NCI-H2029 treated with DMSO at 0.1 percent for 48 hours (cell line): ENCODE results near the gene STAT5A.
A peak's percentile ranks its signal among the peaks of the same experiment; 100 is the strongest.
"Not testable (repeated sequence)": the region's sequence is repeated elsewhere in the genome, so short reads cannot be mapped to it uniquely, and the experiment has no call there.

Experiments used
- DNase-seq: peaks from one replicate; lab custom pipeline; 2025; lab: John Stamatoyannopoulos, UW

Gene STAT5A

DNA sequence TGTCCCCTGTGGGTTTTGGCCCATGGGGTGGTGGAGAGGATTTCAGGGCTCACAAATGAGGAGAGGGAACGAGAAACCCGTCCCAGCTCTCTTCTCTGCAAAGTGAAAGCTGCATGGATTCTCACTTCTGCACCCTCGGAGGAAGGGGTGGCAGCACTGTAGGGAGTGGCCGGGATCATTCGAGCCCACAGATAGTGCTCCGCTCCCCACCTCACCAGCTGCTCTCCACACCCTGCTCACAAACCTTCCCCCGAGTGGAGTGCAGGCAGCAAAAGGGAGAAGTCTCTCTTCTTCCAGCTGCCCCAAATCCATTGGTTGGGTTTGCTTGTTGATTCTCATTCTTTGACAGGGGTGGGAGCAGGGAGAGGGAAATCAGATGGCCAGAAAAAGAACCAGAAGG lies 20.1 kb downstream of the STAT5A start:
- DNase-seq, result no peak

DNA sequence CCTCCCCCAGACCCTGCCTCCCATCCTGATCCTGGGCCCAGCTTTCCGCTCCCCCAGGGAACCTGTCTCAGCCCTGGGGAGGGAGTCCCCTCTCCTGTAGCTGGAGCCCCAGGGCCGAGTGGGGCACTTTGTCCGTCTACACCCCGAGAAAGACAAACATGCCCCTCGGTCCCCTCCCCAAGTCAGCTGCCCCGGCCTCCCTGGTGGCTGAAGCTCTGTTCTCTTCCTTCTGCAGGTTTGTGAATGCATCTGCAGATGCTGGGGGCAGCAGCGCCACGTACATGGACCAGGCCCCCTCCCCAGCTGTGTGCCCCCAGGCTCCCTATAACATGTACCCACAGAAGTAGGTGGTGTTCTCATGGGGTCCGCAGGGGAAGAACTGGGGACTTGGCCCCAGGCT lies 20.8 kb downstream of the STAT5A start:
- DNase-seq, result no peak

DNA sequence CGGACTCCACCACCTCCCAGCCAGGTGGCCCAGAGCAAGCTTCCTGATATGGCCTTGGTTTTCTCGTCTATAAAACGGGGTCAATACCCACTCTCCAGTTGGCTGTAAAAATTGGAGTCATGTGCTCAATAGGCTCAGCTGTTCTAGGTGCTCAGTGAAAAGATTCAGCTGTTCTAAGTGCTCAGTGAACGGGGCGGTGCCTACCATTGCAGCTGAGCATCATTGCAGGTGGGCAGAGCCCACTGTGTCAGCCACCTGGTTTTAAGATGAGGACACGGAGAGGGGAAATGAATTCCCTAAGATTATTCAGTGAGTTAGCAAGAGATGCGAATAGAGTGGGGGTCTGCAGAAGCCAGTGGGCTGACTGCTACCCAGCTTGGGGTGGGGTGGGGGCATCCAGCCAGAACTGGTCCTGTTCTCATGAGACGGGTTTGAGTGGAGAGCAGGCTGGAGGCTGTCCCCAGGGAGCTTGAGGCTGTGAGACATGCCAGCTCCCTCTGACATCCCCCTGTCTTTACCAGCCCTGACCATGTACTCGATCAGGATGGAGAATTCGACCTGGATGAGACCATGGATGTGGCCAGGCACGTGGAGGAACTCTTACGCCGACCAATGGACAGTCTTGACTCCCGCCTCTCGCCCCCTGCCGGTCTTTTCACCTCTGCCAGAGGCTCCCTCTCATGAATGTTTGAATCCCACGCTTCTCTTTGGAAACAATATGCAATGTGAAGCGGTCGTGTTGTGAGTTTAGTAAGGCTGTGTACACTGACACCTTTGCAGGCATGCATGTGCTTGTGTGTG lies 21.9 kb downstream of the STAT5A start:
- no peak for DNase-seq

DNA sequence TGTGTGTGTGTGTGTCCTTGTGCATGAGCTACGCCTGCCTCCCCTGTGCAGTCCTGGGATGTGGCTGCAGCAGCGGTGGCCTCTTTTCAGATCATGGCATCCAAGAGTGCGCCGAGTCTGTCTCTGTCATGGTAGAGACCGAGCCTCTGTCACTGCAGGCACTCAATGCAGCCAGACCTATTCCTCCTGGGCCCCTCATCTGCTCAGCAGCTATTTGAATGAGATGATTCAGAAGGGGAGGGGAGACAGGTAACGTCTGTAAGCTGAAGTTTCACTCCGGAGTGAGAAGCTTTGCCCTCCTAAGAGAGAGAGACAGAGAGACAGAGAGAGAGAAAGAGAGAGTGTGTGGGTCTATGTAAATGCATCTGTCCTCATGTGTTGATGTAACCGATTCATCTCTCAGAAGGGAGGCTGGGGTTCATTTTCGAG lies 22.5 kb downstream of the STAT5A start:
- no peak for DNase-seq

DNA sequence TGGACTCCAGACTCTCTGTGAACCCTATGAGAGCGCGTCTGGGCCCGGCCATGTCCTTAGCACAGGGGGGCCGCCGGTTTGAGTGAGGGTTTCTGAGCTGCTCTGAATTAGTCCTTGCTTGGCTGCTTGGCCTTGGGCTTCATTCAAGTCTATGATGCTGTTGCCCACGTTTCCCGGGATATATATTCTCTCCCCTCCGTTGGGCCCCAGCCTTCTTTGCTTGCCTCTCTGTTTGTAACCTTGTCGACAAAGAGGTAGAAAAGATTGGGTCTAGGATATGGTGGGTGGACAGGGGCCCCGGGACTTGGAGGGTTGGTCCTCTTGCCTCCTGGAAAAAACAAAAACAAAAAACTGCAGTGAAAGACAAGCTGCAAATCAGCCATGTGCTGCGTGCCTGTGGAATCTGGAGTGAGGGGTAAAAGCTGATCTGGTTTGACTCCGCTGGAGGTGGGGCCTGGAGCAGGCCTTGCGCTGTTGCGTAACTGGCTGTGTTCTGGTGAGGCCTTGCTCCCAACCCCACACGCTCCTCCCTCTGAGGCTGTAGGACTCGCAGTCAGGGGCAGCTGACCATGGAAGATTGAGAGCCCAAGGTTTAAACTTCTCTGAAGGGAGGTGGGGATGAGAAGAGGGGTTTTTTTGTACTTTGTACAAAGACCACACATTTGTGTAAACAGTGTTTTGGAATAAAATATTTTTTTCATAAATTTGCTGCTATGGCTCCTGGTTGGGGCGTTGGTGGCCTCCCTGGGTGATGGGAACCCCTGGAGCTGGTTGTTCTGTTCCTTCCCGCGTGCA lies 23.1 kb downstream of the STAT5A start:
- DNase-seq, result no peak

DNA sequence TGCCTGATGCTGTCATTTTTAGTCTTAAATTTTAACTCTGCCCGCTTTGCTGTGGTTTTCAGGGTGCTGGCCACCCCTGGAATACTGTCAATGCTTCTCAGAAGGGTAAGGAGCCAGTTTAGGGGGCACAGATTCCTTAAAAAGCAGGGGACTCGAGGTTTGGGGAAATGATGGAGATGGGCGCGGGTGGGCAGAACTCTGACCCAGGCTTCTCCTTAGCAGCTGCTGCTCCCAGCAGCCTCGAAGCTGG lies 23.7 kb downstream of the STAT5A start:
- DNase-seq, result no peak

DNA sequence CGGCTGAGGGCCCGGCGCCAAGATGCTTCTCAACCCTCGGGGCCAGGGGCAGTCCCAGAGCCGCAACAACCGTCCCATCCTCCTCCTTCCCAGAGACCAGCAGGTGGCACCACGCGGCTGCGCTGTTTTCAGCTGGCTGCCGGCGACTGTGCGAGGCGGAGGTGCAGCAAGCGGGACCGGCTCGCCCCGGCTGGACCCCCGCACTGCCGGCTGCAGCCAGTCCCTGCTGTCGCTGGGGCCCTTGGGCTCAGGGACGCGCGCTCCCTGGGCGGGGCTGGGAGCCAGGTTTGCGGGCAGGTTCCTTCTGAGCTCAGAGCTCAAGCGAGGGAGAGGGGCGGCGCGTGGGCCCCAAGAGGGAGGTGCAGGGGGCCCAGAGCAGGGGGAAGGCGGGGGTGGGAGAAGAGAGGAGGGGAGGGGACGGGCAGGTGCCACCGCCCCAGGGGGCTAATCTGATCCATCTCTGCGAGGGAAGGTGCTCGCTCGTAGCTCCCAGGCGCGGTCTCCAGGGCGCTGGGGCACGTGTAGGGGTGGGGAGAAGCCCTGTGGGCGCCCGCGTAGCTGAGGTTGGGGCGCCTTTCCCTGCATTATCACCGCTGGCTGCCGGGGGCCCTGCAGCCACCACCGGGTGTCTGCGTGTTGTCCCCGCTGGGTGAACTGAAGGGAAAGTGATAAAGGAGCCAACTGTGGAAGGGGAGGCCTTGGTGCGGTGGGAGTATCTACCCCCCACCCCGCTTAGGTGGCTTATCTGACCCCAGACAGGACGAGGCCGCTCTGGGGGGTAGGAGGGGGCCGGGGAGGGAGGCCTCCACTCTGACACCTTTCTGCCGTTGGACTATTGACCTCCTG lies 24.2 kb downstream of the STAT5A start:
- no peak for DNase-seq

DNA sequence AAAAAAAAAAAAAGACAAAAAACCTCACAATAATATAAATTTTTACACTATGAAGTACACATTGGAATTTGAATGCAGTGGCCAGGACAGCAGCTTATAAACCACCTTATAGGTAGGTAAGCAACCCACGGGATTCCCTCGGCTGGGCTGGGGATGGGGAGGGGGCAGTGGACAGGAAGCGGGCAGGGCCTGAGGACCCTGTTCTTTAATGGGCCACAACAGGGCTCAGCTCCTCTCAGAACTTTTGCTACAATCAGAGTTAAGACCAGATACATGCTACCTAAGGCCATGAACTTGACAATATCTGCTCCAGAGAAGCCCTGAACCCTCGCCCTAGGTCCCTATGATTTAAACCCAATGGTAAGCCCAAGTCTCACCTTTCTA lies 25.1 kb downstream of the STAT5A start:
- no peak for DNase-seq

DNA sequence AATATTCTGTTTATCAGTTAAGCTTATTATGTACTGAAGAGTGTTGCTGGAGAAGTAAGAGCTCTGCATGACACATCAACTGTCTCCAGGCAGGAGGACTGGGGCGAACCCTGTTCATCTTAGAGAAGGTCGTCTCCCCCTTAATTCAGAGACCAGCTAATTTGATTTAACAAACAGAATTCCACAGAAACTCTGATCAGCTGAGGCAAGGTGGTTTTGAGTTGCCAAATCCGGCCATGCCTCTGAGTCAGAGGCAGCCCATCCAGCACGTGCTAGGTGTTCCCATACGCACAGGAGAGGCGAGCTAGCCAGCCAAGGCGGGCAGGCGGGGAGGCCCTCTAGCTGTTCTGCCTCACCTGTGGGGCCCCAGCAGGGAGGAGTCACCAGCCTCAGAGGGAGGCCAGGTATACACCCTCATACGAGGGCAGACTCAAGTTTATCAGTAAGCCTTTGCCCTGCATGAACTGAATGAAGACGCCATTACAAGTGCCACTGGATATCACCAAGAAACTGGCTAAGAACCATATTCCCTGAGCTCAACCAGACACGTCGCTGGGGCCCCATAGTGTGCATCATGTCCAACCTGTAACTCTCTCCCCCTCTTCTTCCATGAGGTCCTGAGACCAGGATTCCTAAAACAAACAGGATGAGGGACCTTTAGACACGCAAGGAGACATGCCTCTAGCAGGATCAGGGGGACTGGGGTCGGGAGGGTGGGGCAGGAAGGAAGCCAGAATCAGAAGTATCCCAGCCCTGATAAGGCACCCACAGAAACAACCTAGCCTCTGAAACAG lies 25.7 kb downstream of the STAT5A start:
- no peak for DNase-seq

DNA sequence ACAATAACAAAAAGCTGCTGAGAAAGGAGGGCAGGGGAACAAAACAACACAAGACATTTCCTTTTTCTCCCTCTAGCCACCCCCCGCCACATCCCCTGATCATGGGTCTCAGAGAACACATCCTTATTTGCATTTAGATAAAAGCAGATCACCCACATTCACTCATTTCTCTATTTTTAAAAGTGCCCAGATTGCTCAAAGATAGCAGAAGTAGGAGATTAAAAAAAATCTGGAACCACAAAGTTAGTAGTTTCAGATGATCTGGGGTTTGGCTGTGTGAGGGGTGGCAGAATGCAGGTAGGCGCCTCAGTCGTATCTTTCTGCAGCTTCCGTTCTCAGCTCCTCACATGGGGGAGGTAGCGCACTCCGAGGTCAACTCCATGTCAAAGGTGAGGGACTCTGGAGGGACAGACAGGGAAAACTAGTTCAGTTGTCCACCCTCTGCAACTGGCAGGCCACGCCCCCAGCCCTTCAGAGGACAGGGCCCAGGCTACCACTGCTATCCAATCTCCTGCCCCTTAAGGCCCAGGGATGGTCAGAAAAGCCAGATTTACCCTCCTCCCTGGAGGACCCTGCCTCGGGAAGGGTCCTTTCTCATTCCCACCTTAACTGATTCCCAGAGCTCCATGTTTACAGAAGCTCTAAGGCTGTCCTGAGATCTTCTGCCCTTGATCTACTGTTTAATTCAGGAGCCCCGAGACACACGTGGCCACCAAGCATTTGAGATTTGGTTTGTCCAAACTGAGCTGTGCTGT lies 27.3 kb downstream of the STAT5A start:
- DNase-seq, result no peak

DNA sequence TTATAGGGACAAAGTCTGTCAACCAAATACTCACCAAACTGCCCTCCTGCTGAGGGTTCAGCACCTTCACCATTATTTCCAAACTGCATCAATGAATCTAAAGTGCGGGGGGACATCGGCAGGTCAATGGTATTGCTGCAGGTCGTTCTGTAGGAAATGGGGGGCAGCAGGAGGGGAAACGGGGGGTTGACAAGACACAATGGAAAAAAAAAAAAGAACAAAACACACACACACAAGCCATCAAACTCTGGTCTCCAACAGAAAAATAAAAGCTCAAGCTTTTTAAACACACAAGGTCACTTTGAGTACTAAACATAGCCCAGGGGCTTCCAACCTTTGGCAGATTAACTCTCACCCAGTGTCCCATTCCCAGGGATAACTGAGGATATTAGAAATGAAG lies 28.5 kb downstream of the STAT5A start:
- DNase-seq, result no peak

DNA sequence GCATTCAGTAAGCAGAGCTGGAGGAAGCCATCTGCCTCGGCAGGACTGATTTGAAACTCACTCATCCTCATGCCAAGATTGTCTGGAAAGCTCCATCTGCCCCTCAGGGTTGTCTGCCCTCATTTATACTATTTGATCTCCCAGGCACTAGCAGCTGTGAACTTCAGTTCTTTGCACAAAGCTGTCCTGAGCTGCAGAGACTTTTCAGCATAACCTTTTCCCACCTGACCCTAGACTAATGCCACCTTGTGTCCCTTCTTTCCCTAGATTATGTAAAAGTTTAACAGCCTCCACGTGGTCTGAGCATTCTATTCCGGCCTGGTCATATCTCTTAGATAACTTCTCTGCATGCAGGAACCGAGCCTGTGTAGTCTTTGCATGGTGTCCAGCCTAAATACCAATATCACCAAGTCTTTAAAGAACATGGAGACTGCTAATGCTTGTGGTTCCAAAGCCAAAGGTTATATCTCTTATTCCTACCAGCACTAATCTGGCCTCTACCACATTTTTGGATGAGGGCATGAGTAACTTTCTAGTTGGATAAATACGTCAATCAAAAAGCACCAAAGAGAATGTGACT lies 29.1 kb downstream of the STAT5A start:
- no peak for DNase-seq

DNA sequence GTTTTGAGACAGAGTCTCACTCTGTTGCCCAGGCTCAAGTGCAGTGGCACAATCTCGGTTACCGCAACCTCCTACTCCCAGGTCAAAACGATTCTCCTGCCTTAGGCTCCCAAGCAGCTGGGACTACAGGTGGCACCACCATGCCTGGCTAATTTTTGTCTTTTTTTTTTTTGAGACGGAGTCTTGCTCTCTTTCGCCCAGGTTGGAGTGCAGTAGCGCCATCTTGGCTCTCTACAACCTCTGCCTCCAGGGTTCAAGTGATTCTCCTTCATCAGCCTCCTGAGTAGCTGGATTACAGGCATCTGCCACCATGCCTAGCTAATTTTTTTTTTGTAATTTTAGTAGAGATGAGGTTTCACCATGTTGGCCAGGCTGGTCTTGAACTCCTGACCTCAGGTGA lies 29.7 kb downstream of the STAT5A start:
- DNase-seq, result not testable (repeated sequence)

DNA sequence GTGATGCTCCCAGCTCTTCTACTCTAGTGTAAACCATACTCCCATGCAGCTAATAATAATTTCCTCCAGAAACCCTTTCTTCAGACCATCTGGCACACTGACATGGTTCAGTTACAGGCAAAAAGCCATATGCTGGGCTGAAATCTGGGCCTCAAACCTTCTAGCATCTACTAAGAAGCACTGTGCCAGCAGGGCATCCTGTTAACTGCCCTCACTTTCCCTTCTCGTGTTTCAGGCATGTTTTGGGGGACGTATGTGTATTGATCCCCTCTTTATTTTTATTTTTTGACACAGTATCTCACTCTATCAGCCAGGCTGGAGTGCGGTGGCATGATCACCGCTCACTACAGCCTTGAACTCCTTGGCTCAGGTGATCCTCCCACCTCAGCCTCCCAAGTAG lies 33.3 kb downstream of the STAT5A start:
- no peak for DNase-seq

DNA sequence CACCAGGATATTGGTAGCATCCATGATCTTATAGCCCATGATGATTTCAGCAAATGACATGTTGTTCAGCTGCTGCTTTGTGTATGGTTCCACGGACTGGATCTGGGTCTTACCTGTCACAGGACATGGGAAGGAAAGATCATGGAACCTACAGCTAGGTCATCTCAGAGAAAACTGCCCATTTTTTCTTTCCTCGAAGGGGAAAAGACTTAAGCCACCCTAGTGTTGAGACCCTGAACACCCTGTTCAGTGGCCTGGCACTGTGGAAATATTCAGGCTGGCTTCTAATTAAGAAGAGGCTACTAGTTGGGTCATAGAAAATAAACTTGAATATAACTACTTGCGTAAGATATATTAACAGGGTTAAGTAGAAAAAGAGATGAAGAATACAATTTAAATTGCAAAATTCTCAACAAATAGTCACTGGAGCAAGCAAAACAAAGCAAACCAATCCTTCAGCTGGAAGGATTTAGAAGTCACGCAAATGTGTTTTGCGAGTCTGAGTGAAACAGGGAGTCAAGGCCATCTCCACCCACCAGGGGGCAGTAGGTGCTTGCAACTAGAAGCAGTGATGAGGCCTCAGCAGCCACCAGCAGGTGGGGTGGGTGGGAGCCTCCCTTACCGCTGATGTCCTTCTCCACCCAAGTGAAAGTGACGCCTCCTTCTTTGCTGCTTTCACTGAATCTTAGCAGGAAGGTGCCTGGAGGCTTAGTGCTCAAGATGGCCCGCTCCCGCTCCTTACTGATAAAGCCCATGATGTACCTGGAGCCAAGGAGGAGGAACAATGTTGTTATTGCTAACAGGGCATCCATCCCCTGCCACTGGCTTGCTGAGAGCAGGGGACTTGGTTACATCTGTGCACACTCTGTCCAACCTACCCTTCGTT lies 34.3 kb downstream of the STAT5A start:
- peak; percentile 54 for DNase-seq

DNA sequence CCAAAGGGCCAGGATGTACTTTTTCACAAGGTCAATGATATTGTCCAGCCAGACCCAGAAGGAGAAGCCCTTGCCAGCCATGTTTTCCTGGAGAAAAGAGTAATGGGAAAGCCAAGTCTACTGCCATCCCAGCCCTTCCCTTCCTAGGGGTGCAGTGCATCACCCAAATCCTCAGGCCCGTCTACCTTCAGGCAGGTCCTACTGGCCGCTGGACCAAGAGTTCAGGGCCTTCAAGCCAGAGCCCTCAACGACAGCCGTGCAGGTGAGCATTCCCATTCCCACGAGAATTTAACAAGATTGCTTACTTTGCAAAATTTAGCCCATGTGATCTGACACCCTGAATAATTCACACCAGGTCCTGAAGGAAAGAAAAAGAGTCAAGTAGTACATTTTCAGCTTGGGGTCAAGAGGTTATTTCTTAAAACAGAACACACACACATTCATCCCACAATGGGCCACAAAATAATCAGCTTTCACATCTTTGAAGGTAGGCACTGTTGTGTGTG lies 35.0 kb downstream of the STAT5A start:
- DNase-seq, result no peak

DNA sequence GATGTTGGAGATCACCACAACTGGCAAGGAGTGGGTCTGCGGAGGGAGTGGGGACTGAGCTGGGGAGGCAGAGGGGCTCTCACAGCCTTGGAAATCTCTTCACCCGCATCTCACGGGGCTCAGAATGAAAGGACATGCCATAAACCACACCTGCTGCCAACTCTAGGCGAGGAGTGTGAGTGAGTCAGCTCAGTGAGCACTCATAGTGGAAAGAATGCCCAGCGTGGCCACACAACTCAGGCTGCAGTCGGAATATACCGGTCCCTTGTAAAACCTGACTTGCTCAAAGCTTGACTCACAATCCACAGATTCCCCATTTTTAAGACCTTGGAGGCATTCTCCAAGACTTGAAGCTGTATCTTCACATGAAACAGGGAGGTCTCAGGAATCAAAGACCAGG lies 36.7 kb downstream of the STAT5A start:
- no peak for DNase-seq

DNA sequence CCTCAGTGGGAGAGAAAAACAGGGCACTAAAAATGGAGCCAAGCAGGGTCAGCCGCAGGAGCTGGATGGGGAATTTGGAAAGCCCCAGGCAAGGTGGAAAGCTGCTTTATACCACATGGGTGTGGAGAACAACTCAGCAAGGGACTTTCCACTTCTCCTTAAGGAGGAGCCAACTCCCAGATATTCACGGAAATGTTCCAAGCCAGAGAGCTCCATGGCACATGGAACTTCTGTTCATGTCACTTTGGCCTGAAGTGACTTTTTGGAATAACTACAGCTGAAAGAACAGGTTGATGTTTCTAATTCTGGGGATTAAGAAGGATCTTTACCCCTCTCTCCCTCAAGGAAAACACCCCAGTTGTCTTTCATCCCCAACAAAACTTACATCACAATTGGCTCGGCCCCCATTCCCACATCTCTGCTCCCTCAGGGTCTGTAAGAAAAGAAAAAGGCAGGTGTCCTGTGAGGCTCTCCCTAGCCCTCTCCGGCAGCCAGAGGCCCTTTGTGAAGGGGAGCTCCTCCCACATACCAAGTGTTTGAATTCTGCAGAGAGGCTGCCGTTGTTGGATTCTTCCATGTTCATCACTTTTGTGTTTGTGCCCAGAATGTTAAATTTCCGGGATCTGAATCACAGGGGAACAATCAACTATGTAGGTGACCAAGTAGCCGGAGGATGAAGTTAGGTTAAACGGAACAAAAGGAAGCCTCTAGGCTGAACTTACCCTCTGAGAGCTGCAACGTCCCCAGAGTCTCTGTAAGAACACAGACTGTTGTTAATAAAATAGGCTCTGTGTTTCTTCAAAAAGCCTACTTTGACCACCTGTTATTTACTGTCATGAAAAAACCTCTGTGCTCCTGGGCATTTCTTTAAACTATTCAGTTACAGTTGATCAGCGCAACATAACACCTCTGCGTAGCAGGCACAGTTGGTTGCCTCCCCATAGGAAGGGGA lies 41.0 kb downstream of the STAT5A start:
- no peak for DNase-seq

DNA sequence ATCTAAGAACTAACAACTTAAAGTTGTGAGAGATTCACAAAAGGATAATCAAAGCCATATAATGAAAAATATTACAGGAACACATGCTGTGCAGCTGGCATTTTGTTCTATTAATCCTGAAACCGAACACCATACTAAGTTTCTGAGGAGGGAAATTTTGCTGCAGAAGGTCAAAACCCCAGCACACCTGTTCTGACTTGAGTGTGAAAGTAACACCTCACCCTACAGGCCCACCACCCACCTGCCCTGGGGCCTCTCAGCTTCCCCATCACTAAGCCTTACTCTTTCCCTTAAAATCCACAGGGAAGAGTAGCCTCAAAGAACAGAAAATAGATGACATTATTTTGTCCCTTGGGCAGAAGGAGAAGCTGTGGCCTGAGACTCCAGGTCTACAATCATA lies 44.8 kb downstream of the STAT5A start:
- DNase-seq, result no peak
